HepG2 (cell line): ENCODE data around the gene MAB21L4. TPM values are rescaled to one million over a fixed set of nuclear protein-coding genes. Genes with fewer than 3 reads are reported as not detected.

Source experiments
- AFF4 ChIP-seq: sonication (generic); formaldehyde crosslinking; IDR thresholded peaks from 2 replicates; pipeline ENCODE4 v1.4.0; 2020; ENCODE audit warnings: missing genetic modification reagents
- ARID4A ChIP-seq: sonication (generic); formaldehyde crosslinking; IDR thresholded peaks from 2 replicates; pipeline ENCODE4 v1.5.0; 2020; ENCODE audit warnings: mild to moderate bottlenecking, missing genetic modification reagents, borderline replicate concordance
- CREM ChIP-seq, 2 experiments: sonication (generic) in 1 of 2; formaldehyde crosslinking in 1 of 2; IDR thresholded peaks; 2 replicates each; pipeline versions ENCODE4 v1.4.0 to v1.6.1; 2016 to 2020; ENCODE audit warnings: antibody characterized with exemption in 1 of 2, mild to moderate bottlenecking in 1 of 2, missing genetic modification reagents in 1 of 2
- HNF4A ChIP-seq: sonication (generic); formaldehyde crosslinking; IDR thresholded peaks from 2 replicates; pipeline ENCODE4 v1.4.0; 2020; ENCODE audit warnings: missing genetic modification reagents
- HNRNPL ChIP-seq: fragments of 200-400 bp; formaldehyde crosslinking; IDR thresholded peaks from 2 replicates; pipeline ENCODE4 v1.6.1; 2017; ENCODE audit warnings: mild to moderate bottlenecking, low read depth, low read length
- KLF11 ChIP-seq: IDR thresholded peaks from 2 replicates; pipeline ENCODE4 v1.6.1; 2016; ENCODE audit warnings: missing compliant biosample characterization
- MXI1 ChIP-seq: IDR thresholded peaks from 3 replicates; pipeline ENCODE4 v1.6.1; 2012; ENCODE audit warnings: low read depth, low read length, inconsistent platforms, borderline replicate concordance
- PPARG ChIP-seq: conservative IDR thresholded peaks from 2 replicates; pipeline ENCODE4 v1.6.1; 2016; ENCODE audit warnings: missing biosample characterization, missing genetic modification reagents
- SMAD3 ChIP-seq: sonication (generic); formaldehyde crosslinking; IDR thresholded peaks from 2 replicates; pipeline ENCODE4 v1.4.0; 2020; ENCODE audit warnings: missing genetic modification reagents
- TERF1 ChIP-seq: sonication (generic); formaldehyde crosslinking; IDR thresholded peaks from 2 replicates; pipeline ENCODE4 v1.8.0; 2022; ENCODE audit warnings: mild to moderate bottlenecking, missing genetic modification reagents, moderate library complexity
- ZKSCAN5 ChIP-seq: sonication (generic); formaldehyde crosslinking; IDR thresholded peaks from 2 replicates; pipeline ENCODE4 v1.5.1; 2020; ENCODE audit warnings: mild to moderate bottlenecking, missing genetic modification reagents
- ZNF160 ChIP-seq: sonication (generic); formaldehyde crosslinking; IDR thresholded peaks from 2 replicates; pipeline ENCODE4 v1.8.0; 2022; ENCODE audit warnings: mild to moderate bottlenecking, inconsistent platforms, missing genetic modification reagents
- ZNF20 ChIP-seq: sonication (generic); formaldehyde crosslinking; IDR thresholded peaks from 2 replicates; pipeline ENCODE4 v1.4.0; 2020; ENCODE audit warnings: mild to moderate bottlenecking, moderate library complexity, missing genetic modification reagents
- ZNF225 ChIP-seq: sonication (generic); formaldehyde crosslinking; IDR thresholded peaks from 2 replicates; pipeline ENCODE4 v1.4.0; 2020; ENCODE audit warnings: mild to moderate bottlenecking, missing genetic modification reagents
- ZNF292 ChIP-seq: sonication (generic); formaldehyde crosslinking; IDR thresholded peaks from 2 replicates; pipeline ENCODE4 v1.8.1; 2022; ENCODE audit warnings: mild to moderate bottlenecking, low read depth, missing genetic modification reagents, borderline replicate concordance
- ZNF713 ChIP-seq: sonication (generic); formaldehyde crosslinking; IDR thresholded peaks from 2 replicates; pipeline ENCODE4 v1.4.0; 2020; ENCODE audit warnings: mild to moderate bottlenecking, missing genetic modification reagents
- ZNF766 ChIP-seq: sonication (generic); formaldehyde crosslinking; IDR thresholded peaks from 2 replicates; pipeline ENCODE4 v1.5.0; 2020; ENCODE audit warnings: missing genetic modification reagents, borderline replicate concordance
- ZSCAN22 ChIP-seq: sonication (generic); formaldehyde crosslinking; IDR thresholded peaks from 2 replicates; pipeline ENCODE4 v1.4.0; 2020; ENCODE audit warnings: mild to moderate bottlenecking, missing genetic modification reagents
- polyA plus RNA-seq, 8 experiments: library from polyadenylated mRNA; depleted of rRNA in 3 of 8; stranded (reverse) in 7 of 8; unstranded in 1 of 8; fragments of >200 nt; fragmentation: Illumina TruSeq in 4 of 8; extraction: Trizol in 4 of 8; gene quantifications; 2 replicates each; pipeline versions ENCODE4 v1.2.1 to v1.2.3, GENCODE V29; 2011 to 2016; ENCODE audit warnings: low read depth in 4 of 8, missing spikeins in 1 of 8, mixed read lengths in 1 of 8; ENCODE audit not compliant: insufficient read depth in 1 of 8
- total RNA-seq, 5 experiments: library from RNA; depleted of rRNA; stranded (reverse); fragments of >200 nt; fragmentation: Illumina TruSeq; extraction: Trizol; gene quantifications; 2 replicates each; pipeline ENCODE4 v1.2.3, GENCODE V29; 2016; ENCODE audit warnings: low read depth in 1 of 5

MAB21L4 gene
- total and polyA plus RNA-seq, 2 of the 13 experiments (the other 11 are each of a cell fraction or from before 2014, with no cell fraction given), result 3.0 to 14.0 TPM

- TF ChIP-seq MXI1 (no peak), KLF11 (CRISPR knock-in tag) (no peak), ZNF20 (no peak), HNRNPL (0 out of 2 replicates have a peak, but pooled peaks have one; percentile 41), SMAD3 (CRISPR knock-in tag) (no peak), ZNF160 (CRISPR knock-in tag) (peak; percentile 28; the same call in 1 of the 2 replicates), HNF4A (CRISPR knock-in tag) (0 out of 2 replicates have a peak, but pooled peaks have one; percentile 6), ZNF225 (0 out of 2 replicates have a peak, but pooled peaks have one; percentile 29), CREM (IDR thresholded peaks at IDR 0.05) (no peak), CREM (CRISPR knock-in tag; IDR thresholded peaks at IDR 0.05) (no peak), PPARG (CRISPR knock-in tag) (no peak), ARID4A (CRISPR knock-in tag) (0 out of 2 replicates have a peak, but pooled peaks have one; percentile 21), AFF4 (CRISPR knock-in tag) (no peak), ZNF766 (CRISPR knock-in tag) (no peak), ZNF713 (CRISPR knock-in tag) (no peak), ZSCAN22 (CRISPR knock-in tag) (no peak), ZKSCAN5 (CRISPR knock-in tag) (no peak), ZNF292 (CRISPR knock-in tag) (no peak), TERF1 (CRISPR knock-in tag) (0 out of 2 replicates have a peak, but pooled peaks have one; percentile 38)
These were observed 25.7 kb downstream of the MAB21L4 start (continued) for GRCh38 chr2:240869956-240870875.
